H7 (cell line): Measurements from ENCODE around the gene COL26A1. TPM values are rescaled to one million over a fixed set of nuclear protein-coding genes. Genes with fewer than 3 reads are reported as not detected.
A peak's percentile ranks its signal among the peaks of the same experiment; 100 is the strongest.
"Not testable (repeated sequence)": the region's sequence is repeated elsewhere in the genome, so short reads cannot be mapped to it uniquely, and the experiment has no call there.

Source experiments
- DNase-seq: peaks from one replicate; pipeline ENCODE4 v3.0.0; 2012
- H3K27me3 ChIP-seq: 2 replicates; pipeline ENCODE4 v1.6.0; 2011; ENCODE audit warnings: mild to moderate bottlenecking, low read length; ENCODE audit not compliant: control insufficient read depth, insufficient read depth
- H3K36me3 ChIP-seq: replicated peaks from 2 replicates; pipeline ENCODE4 v1.5.1; 2011; ENCODE audit warnings: low read length; ENCODE audit not compliant: control insufficient read depth, insufficient read depth
- H3K4me3 ChIP-seq: 2 replicates; pipeline ENCODE4 v1.5.1; 2011; ENCODE audit warnings: low read depth, mild to moderate bottlenecking, control low read depth, low read length, moderate library complexity; ENCODE audit not compliant: insufficient read depth
- total RNA-seq: library from RNA; depleted of rRNA; stranded (reverse); fragments of >200 nt; shearing (Covaris generic); gene quantifications from 2 replicates; pipeline ENCODE4 v1.2.3, GENCODE V29; 2014

The COL26A1 gene
- total RNA-seq, 1 experiment from 2014 or later, result 77.5 TPM

DNA sequence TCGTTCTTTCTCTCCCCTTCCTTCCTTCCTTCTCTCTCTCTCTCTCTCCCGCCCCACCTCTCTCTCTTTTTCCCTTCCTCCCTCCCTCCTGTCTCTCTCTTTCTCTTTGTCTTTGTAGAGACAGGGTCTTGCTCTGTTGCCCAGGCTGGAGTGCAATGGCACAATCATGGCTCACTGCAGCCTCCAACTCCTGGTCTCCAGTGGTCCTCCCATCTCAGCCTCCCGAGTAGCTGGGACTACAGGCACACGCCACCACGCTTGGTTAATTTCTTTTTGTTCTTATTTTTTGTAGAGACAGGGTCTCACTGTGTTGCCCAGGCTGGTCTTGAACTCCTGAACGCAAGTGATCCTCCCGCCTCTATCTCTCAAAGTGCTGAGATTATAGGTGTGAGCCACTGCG is 71.5 kb downstream of the COL26A1 start:
- not testable (repeated sequence) for H3K27me3 ChIP-seq, H3K4me3 ChIP-seq, H3K36me3 ChIP-seq, DNase-seq

DNA sequence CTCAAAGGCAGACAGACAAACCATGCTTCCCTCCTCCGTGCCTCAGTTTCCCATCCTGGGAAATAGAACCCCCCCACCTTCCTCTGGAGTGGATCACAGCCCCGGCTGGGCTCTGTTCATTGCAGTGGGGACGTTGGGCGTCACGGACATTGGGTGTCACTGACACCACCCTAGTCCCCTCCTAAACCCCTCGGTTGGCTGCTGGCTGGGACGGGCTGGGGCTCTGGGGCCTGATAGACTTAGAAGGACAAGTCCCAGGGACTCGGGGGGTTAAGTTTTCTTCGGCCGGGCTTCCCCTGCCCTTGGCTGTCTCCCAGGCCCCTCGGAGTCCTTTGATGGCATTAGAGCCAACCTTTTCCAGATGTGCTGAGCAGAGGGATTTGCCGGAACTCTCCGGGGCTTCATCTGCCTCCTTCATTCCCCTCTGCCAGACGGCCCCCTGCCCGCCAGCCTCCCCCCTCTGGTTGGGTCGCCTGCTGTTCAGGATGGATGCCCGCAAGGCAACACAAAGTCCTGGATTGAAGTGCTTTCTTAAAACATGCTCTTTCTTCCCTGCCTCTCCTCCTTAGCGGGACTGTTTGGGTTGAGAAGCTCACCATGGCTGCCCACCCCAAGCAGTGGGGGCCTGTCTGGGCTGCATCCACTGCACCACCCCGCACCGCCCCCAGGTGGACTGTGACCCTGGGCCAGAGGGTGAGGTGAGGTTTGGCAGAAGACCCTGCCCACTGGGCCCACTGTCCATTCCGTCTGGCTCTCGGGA is 73.0 kb downstream of the COL26A1 start:
- Histone ChIP-seq H3K4me3 (no peak overlapping the region), H3K36me3 (no peaks in the 10 kb centered on the region), H3K27me3 (no peaks in the 10 kb centered on the region)
- peak; percentile 76 for DNase-seq

DNA sequence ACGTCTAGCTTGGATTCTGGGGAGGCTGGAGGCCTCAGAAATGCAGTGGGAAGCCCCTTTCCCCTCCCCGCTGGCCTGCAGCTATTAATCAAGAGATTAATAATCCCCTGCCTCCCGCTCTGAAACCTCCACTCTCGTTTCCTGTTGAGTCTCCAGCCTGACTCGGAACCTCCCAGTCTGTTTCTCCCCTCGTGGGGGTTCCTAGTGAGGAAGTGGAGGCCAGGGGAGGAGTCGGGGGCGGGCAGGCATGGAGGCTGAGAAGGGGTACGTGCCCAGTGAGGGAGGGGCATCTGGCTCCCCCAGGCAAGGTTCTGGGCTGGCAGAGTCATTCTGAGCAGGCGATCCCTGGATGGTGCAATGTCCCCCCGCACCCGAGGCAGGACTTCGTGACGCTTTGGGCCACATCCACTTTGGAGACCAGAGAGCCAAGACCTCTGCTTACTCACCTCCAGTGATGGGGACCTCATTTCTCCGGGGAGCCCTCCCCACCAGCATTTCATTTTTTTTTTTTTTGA is 73.6 kb downstream of the COL26A1 start:
- Histone ChIP-seq H3K27me3 (no peaks in the 10 kb centered on the region), H3K4me3 (no peak overlapping the region), H3K36me3 (no peaks in the 10 kb centered on the region)
- DNase-seq, result no peak

DNA sequence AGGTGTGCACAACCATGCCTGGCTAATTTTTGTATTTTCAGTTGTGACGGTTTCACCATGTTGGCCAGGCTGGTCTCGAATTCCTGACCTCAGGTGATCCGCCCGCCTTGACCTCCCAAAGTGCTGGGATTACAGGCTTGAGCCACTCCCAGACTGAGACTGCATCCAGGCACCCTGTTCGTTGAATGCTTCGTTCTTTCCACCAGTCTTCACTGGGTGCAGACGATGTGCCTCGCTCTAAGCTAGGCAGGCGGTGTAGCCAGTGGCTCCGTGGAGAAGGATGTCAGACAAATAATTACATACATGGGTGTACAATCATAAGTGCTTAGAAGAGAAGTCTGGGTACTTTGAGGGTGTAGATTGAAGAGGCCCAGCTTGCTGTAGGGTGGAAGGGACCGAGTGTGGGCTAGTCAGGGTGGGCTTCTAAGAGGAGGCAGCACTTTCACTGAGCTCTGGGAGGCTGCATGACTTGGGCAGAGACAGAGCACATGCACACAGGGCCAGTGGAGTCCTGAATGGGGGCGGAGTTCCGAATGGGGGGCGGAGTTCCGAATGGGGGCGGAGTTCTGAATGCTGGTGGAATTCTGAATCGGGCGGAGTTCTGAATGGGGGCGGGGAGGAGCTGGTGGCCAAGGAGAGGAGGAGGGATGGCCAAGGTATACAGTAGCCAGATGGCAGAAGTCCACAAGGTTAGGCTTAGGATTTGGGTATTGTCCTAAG is 74.3 kb downstream of the COL26A1 start:
- DNase-seq, result peak; percentile 85
- Histone ChIP-seq H3K27me3 (no peaks in the 10 kb centered on the region), H3K36me3 (no peaks in the 10 kb centered on the region), H3K4me3 (no peak overlapping the region)

DNA sequence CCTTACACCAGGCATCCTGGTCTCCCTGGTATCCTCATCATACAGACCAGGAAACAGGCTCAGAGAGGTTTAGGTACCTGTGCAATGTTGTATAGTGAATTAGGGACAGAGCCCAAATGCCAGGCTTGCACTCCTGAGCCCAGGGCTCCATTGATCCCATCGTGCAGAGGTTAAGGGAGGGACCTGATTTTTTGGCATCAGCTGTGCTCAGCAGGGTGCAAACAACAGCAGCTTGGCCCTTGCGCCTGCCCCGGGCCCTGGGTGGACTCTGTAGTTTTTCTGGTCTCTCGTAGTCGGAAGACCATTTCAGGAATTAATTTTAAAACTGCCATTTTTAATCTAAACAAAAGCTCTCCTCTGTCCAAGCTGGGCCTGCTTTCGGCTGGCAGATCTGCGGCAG is 79.2 kb downstream of the COL26A1 start:
- H3K27me3 ChIP-seq, result no peaks in the 10 kb centered on the region

DNA sequence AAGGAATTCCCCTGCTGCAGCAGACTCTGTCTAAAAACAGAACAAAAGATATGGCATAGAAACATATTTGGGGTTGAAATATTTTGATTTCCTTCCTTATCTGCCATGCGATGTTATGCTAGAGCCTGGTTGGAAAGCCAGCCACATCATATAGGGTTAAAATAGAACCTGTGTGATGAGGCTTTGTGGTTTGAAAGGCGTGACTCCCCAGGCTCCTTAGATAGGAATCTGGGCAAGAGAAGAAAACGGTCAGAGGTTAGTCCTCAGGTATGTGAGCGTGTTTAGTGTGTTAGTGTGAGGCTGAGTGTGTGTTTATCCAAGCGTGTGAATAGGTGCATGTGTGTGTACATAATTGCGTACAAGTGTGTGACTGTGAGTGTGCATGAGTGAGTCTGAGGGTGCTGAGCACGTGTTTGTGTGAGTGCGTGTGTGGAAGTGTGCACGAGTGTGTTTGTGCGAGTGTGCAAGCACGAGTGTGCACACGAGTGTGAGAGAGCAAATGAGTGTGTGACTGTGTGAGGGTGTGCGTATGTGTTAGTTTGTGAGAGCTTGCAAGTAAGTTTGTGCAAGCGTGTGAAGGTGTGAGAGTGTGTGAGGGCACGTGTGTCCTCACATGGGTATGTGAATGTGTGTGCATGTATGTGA is 79.9 kb downstream of the COL26A1 start:
- H3K36me3 ChIP-seq, result no peaks in the 10 kb centered on the region
- no peaks in the 10 kb centered on the region for H3K27me3 ChIP-seq
- H3K4me3 ChIP-seq, result no peak overlapping the region
- no peak for DNase-seq

More for the DNA sequence above, 79.2 kb downstream of the COL26A1 start:
- Histone ChIP-seq H3K4me3 (no peak overlapping the region), H3K36me3 (no peaks in the 10 kb centered on the region)
- no peak for DNase-seq

DNA sequence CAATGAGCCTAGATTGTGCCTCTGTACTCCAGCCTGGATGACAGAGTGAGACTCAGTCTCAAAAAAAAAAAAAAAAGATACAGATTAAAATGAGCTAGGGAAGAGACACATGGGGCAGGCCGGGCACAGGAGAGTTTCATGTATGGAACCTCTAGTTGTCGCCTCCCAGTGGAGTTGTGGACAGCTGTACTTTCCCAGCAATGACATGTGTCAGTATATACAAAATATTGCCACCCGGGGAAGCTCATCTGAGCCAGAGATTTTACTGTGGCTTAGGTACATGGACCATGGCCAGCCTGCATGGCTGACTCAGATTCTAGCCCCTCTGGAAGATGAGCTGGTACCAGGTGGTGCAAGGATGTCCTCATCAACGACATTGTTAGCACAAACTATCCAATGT is 87.4 kb downstream of the COL26A1 start:
- no peak for DNase-seq
- Histone ChIP-seq H3K36me3 (peaks cover 1% of the 10 kb centered on the region), H3K4me3 (no peak overlapping the region), H3K27me3 (no peaks in the 10 kb centered on the region)

DNA sequence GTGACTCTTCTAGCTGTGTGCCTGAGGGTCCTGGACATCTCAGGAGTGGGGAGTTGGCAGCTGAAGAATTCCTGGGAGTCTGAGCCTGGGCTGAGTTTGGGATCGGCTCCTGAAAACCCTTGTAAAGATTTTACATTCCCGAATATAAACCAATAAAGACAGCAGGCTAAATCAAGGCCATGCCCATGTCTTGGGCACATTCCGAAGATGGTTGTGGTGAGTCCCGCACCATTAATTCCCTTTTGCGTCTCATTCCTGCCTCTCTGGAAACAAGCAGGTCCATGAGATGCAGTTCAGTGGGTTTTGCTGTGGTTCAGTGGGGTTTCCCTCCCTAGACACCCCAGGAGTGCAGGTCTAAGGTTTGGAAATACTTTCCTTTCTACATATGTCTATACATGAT is 90.9 kb downstream of the COL26A1 start:
- no peaks in the 10 kb centered on the region for H3K27me3 ChIP-seq
- H3K36me3 ChIP-seq, result no peaks in the 10 kb centered on the region; the same call in 1 of the 2 replicates
- no peak for DNase-seq
- H3K4me3 ChIP-seq, result no peak overlapping the region

DNA sequence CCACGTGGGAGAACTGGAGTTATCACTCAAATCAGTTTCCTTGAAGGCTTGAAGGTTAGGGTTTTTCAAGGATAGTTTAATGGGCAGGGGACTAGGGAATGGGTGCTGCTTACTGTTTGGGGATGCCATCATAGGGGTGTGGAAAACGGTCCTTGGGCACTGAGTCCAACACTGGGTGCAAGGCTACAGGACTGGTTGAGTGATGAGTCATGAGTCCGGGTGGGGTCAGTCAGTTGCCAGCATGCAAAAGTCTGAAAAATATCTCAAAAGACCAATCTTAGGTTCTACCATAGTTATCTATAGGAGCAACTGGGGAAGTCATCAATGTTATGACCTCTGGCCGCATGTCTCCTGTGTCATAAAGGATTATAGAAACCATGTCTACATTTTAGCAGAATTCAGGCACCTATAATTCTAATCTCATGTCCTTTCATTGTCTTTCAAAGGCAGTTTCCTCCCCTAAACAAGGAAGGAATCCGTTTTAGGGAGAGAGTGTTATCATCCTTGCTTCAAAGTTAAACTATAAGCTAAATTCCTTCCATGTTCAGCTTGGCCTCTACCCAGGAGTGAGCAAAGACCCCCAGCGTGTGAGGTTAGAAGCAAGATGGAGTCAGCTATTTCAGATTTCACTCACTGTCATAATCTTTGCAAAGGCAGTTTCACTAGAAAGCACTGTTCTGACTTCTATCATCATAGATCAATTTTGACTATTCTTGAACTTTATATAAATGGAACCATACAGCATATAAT is 94.5 kb downstream of the COL26A1 start:
- Histone ChIP-seq H3K4me3 (no peak overlapping the region), H3K36me3 (no peaks in the 10 kb centered on the region), H3K27me3 (no peaks in the 10 kb centered on the region)
- DNase-seq, result no peak

DNA sequence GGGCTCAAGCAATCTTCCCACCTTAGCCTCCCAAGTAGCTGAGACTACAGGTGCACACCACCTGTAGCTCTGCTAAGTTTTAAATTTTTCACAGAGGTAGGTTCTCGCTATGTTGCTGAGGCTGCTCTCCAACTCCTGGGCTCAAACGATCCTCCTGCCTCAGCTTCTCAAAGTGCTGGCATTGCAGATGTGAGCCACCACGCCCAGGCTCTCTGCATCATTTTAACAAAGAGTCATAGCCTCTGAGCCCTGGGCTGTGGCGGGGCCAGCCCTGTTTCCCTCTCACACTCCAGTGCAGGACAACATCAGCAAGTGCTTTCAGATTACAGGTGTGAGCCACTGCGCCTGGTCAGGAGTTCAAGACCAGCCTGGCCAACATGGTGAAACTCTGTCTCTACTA is 102.5 kb downstream of the COL26A1 start:
- H3K4me3 ChIP-seq, result no peak overlapping the region
- H3K36me3 ChIP-seq, result no peaks in the 10 kb centered on the region
- no peak for DNase-seq
- H3K27me3 ChIP-seq, result no peaks in the 10 kb centered on the region

DNA sequence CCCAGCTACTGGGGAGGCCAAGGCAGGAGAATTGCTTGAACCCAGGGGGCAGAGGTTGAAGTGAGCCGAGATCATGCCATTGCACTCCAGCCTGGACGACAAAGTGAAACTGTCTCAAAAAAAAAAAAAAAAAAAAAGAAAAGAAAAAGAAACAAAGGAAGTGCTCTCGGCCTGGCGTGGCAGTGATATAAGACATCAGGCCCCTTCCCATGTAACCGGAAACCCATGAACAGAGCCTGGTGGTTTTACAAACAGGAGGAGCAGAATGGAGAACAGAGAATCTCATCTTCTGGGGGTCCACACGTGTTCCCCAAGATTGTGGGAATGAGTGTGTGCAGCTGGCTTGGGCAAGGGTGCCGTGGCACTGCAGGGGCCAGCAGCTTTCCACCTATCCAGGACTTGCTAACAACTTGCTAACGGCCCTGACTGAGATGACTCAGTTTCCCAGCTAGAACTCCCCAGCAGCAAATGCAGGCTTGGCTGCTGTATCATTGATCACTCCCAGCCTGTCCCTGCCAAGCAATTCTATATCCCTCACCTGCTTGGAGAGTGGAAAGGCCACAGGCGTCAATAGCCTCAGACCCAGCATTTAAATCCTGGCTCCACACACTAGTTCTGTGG is 103.0 kb downstream of the COL26A1 start:
- Histone ChIP-seq H3K4me3 (no peak overlapping the region), H3K27me3 (no peaks in the 10 kb centered on the region), H3K36me3 (no peaks in the 10 kb centered on the region)
- DNase-seq, result no peak

DNA sequence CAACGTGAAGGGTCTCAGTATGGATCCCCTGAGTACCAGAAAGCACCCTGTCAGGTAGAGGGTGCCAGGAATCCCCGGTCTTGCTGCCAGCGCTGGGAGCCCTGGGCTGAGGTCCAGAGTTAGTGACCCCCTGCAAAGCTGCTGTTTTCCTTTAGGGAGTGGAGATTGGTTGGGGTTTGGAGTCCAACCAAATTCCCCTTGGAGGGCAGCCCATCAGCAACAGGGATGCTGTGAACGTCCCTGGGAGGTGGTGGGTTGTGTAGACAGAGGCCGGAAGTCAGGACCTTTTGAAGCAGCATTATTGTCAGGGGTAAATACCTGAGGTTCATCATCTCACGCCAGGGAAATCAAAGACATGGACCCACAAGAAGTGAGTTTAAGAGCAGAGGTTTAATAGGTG is 104.2 kb downstream of the COL26A1 start:
- DNase-seq, result no peak
- H3K4me3 ChIP-seq, result no peak overlapping the region
- H3K27me3 ChIP-seq, result no peaks in the 10 kb centered on the region
- no peaks in the 10 kb centered on the region for H3K36me3 ChIP-seq

DNA sequence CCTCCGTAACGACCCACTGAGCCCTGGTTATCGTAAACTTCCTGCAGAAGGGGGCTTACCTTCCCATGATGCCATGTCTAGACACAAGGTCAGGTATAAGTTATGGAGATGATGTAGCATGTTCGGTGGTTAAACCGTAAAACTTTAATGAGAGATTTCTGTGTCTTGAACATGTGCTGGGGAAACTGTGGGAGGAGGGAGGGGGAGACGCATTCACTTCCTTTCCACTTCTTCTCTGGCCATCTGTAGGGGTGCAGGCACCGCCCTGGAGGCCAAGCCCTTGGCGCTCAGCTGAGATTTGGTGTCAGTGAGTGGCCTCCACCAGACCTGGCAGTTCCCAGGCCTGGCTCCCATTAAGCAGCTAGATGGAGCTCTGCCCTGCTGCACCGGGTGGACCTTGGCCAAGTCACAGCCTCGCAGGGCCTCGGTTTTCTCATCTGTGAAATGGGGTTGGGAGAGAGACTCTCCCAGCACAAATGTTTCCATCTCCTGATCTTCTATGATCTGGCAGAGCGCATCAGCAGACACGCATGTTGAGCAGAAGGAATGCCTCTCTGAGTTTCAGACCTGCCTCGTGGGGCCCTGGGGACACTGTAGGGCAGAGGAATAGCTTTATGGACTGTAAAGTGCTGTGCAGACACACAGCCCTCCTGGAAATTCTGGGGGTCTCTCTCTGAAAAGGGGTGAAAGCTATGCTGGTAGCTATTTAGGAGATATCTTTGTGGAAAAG is 106.0 kb downstream of the COL26A1 start:
- no peak overlapping the region for H3K4me3 ChIP-seq
- no peak for DNase-seq
- no peaks in the 10 kb centered on the region for H3K36me3 ChIP-seq
- H3K27me3 ChIP-seq, result no peaks in the 10 kb centered on the region
